Activated T-cell treated with anti-CD3 and anti-CD28 coated beads for 1 hour (primary cell): Measurements from ENCODE around the gene REX1BD.
"Not testable (repeated sequence)": the region's sequence is repeated elsewhere in the genome, so short reads cannot be mapped to it uniquely, and the experiment has no call there.

Experiments used
- DNase-seq: peaks from one replicate; pipeline ENCODE4 v3.0.0-alpha.2; 2020; ENCODE audit warnings: low read depth

Gene REX1BD

DNA sequence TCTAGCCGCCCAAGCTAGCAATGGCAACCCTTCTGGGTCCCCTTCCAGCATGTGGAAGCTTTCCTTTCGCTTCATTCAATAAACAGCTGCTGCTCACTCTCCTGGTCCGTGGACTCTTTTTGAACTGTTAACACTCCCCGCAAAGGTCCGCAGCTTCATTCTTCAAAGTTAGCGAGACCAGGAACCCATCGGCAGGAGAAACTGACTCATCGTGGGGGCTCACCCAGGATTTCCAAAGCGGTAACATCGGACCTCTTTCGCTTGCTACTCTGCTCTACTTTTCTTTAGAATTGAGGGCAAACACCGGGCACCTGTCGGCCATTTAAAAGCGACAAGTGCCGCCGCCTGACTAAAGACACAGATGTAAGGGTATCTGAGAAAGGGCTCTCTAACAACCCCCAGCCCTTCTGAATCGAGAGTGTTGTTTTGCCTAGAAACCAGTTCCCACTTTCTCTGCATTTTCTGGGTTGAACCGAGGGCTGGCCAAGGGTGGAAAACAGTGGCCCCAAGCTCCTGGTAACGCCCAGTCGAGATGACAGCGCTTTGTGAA lies 11.2 kb upstream of the REX1BD start:
- no peak for DNase-seq

DNA sequence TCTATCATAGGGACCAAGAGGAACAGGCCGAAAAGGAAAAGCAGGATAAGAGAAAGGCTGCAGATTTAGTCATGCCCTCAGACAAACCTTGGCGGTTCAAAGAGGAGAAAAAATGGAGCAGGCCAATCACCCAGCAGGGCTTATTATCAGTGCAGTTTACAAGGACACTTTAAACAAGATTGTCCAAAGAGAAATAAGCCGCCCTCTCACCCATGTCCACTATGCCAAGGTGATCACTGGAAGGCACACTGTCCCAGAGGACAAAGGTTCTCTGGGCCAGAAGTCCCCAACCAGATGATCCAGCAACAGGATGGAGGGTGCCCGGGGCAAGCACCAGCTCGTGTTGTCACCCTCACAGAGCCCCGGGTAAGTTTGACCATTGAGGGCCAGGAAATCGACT lies 8.3 kb upstream of the REX1BD start:
- no peak for DNase-seq

DNA sequence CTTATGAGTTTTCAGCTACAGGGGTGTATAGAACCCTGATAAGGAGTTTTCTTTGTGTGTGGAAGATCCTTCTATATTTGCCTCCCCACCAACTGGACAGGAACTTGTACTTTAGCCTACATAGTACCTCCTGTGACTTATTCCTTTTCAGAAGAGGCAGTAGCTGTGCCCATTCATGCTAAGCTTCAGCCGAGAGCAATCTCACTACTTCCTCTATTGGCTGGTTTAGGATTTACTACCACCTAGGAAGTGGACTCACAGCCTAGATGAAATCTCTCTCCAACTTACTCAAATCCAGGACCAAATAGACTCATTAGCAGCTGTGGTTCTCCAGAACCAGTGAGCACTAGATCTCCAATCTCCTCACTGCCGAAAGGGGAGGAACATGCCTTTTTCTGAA lies 2.3 kb upstream of the REX1BD start:
- no peak for DNase-seq

DNA sequence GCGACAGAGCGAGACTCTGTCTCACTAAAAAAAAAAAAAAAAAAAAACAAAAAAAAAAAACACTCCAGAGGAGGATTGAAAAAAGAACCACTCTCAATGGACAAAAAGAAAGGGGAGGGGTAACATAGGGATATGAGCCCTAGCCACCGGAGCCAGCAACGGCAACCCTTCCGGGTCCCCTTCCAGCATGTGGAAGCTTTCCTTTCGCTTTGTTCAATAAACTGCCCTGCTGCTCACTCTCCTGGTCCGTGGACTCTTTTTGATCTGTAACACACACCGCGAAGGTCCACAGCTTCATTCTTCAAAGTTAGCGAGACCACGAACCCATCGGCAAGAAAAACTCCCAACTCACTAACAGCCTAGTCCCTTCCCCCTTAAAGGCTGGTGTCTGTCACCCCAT lies 1.0 kb upstream of the REX1BD start:
- no peak for DNase-seq

DNA sequence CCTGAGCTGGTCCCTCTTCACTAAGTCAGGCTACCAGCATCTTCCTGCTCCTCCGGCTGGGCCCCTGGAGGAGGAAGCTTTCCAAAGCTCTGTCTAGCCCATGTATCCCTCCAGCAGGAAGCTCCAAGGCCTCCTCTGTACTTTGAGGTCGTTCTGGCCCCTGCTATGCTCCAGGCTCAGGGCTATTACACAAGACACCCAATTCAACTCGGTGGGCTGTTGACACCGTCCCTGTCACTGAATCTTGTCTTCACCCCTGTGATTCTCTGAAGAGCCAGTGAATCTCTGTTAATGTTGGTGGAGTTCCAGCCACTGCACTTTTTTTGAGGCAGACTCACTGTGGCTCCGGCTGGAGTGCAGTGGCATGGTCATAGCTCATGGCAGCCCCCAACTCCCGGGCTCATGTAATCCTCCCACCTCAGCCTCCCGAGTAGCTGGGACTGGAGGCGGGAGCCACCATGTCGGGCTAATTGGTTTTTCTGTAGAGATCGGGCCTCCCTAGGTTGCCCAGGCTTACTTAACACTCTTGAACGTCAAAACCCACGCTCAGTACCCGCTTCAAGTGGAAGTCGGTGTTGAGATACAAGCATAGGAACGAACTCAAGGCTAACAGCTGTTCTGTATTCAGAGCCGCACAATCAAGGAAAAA lies 512 bp upstream of the REX1BD start:
- DNase-seq, result no peak

DNA sequence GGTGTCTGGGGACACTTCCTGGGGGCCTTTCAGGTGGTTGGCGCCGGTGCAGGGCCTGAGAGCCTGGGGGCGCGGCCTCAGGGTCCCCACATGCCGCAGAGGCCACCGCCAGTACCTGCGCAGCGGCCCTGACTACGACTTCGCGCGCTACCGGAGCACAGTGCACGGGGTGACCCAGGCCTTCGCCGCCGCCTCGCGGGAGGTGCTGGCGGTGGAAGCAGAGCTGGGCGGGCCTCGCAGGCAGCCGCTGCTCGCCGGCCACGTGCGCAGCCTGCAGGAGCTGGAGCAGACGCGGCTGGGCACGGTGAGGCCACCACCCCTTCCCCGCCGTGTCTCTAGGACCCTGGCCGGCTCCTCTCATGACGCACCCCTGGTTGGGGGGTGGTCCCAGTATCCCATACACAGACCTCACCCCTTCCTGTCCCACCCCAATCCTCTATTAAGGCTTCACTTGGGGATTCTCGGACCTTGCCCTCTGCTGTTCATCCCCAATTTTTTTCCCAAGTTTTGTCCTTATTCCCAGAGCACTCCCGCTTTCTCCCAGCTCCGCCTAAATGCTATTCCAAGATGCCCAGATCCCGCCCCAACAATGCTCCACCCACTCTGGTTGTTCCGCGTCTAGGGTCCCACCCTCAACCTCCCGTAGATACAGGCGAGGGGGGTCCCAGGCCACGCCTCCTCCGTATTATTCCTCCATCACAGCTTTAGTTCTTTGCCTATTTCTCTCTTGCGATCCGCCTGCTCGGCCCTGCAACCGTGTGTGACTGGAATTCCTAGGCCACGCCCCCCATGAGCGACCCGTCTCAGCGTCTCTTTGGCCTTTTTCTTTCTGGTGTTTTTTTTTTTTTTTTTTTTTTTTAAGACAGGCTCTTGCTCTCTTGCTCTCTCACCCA lies 1.0 kb downstream of the REX1BD start:
- DNase-seq, result peak; percentile 54

DNA sequence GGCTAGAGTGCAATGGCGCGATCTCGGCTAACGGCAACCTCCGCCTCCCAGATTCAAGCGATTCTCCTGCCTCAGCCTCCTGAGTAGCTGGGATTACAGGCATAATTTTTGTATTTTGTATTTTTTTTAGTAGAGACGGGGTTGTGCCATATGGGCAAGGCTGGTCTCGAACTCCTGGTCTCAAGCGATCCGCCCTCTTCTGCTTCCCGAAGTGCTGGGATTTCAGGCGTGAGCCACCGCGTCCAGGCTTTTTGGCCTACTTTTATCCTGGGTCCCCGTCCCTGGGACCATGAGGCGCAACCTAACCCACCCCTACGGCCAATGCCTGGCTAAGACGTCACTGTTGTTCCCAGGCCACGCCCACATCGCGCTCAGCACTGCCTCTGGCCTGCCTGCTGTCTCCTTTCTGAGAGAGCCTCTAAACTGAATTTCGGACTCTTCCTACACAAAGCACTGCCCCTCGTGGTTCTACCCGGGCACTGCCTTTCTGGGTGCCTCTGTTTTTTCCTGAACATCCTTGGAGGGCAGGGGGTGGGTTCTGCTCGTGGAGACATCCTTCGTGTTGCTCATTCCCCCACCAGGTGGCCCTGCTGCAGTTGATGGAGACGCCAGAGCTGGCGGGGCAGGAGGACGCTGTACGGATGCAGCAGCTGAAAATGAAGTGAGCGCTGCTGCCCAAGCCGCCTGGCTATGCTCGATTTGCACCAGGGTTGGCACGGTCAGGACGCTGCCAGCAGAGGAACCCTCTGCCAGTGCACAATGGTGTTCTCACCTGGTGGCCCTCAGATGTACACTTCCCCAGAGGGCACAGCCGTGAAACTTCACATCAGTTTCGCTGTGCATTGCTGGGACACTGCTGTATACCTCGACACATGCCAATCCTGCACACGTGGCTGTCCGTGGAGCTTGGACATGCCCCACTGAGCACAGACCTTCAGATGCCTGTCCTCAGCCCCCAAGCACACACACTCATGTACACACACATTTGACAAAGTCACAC lies 2.0 kb downstream of the REX1BD start:
- DNase-seq, result no peak

DNA sequence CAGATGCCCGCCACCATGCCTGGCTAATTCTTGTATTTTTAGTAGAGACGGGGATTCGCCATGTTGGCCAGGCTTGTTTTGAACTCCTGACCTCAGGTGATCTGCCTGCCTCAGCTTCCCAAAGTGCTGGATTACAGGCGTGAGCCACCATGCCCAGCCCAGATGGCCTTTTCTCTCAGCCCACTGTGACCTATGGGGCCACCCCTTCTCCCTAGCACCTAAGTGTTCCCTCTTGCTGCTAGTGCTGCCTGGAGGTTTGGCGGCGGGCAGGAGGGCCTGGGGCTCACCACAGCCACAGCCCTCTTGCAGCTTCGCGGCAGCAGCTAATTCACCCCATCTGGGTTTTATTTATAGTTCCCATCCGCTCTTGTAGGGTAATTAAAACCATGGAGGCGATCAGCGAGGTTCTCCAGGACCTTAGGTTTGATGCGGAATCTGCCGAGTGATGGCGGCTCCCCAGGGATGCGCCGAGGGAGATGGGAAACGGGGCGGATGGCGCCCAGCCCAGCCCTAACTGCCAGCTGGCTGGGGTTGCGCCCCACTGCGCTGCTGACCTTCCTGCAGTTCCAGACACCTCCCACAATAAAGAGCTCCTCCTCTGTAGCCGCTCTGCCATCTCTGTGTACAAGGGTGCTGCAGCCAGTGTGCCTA lies 3.3 kb downstream of the REX1BD start:
- DNase-seq, result no peak

DNA sequence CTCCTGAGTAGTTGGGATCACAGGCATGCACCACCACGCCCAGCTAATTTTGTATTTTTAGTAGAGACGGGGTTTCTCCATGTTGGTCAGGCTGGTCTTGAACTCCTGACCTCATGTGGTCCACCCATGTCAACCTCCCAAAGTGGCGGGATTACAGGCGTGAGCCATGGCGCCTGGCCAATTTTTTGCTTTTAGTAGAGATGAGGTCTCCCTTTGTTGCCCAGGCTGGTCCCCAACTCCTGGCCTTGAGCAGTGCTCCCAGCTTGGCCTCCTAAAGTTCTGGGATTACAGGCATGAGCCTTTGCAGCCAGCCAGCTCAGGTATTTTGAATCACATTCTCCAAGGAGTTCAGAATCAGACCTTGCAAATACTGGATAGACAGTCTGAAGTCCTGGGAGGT lies 4.1 kb downstream of the REX1BD start:
- not testable (repeated sequence) for DNase-seq

DNA sequence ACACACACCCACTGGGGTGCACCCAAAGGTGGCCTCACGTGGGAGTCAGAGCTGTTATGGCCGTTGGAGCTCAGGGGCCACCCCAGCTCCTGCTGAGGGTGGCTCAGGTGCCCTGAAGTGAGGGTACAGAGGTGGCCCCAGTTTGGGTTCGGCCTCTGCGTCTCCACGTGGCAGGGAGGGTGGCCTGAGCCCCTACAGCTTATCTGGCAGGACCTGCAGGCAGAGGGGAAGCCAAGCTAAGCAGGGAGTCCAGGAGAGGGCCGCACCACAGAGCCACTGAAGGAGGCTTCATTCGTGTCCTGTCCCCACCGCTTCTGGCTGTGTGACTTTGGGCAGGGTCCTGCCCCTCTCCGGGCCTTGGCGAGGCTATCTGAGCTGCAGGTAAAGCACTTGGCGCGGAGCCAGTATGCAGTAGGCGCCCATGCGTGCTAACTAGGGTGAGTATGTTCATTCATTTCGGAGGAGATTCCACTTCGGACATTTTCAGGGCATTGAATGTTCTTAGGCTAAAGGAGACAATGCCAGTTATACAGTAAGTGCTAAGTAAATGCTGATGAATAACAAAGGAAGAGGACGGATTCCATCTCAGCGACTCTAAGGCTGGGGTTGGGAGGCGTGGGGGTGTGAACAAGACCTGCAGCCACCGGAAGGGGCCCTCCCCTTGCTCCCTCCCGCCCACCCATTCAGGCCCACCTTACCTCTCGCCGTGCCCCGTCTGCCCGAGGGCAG lies 4.9 kb downstream of the REX1BD start:
- no peak for DNase-seq

DNA sequence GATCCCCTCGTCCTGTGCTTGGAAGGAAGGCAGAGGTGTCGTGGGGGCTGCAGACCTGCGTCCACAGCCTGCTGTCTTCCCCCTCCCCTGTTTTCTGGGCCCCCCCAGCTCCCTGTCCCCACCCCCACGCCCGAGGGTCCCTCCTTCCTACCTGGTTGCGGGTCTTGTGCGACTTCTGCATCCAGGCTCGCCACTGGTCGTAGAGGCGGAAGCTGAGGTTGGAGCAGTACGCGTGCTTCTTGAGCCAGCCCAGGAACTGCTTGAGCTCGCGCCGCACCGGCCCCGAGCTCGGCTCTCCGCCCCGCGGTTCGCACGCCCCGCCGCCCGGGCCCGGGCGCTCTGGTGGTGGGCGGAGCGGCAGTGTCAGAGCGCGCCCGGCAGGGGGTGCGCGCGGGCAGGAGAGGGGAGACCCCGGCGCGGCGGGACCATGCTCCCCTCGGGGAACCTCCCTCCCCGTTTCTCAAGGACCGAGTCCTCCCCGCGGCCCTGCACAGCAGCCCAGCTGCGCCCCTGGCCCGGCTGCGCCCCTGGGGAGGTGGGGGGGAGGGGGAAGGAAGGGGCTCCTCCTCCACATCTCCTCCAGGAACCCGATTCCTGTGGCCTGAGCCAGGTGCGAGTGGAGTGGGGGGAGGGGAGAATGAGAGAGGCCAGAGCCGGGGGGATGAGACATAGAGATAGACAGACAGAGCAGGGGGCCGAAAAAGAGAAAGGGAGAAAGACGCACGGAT lies 5.7 kb downstream of the REX1BD start:
- peak; percentile 70 for DNase-seq

DNA sequence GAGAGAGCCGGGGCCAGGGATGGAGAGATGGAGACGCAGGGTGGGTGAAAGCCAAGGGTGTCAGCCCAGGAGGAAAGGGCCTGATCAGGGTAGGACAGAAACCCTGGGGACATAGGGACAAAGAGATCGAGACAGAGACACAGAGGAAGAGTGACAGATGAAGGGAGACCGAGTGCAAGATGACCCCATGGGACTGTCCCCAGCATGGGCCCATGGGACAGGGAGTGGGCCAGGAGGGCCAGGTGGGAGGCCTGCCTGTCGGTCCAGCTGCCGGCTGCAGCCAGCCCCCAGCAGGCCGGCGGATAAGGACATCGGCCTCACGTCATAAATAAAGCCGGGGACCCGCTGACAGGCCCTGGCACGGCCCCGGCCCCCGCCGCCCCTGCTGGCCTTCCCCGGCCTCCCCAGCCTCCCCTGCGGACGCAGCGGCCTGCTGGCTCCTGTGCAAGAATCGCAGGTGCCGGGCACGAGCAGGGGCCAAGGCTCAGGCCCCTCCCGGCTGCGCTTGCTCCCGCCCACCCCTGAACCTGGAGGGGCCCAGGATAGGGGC lies 6.3 kb downstream of the REX1BD start:
- no peak for DNase-seq

DNA sequence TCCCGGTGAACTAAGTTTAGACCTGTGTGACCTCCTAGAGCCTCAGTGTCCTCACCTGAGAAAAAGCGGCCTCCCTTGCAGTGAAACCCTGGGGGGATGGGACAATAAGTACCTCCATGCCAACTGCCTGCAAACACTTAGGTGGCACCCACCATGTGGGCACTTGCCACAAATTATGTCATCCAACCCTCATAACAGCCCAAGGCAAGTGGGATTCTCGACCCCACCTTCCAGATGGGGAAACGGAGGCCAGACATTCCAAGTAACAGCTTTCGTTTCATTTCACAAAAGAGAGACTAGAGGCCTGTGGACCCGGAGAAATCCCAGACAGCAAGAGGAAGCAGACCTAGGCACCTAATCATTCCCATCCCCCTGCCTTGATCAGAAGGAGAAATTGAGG lies 6.9 kb downstream of the REX1BD start:
- DNase-seq, result no peak

DNA sequence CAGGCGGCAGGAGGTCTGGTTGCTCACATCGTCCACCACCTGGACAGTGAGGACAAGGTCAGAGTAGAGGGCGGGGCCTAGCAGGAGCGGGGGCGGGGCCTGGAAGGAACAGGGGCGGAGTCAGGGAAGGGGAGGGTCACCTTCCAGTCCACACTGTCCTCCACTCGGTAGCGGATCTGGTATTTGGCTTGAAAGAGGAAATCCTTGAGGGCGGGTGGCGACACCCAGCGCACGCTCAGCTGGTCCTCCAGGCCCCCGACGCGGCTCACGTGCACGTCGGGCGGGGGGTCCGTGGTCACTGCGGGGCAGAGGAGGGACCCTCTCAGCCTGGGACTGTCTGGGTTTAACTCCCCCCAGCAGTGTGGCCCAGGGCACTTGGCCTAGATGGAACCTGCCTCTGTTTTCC lies 8.2 kb downstream of the REX1BD start:
- DNase-seq, result no peak

DNA sequence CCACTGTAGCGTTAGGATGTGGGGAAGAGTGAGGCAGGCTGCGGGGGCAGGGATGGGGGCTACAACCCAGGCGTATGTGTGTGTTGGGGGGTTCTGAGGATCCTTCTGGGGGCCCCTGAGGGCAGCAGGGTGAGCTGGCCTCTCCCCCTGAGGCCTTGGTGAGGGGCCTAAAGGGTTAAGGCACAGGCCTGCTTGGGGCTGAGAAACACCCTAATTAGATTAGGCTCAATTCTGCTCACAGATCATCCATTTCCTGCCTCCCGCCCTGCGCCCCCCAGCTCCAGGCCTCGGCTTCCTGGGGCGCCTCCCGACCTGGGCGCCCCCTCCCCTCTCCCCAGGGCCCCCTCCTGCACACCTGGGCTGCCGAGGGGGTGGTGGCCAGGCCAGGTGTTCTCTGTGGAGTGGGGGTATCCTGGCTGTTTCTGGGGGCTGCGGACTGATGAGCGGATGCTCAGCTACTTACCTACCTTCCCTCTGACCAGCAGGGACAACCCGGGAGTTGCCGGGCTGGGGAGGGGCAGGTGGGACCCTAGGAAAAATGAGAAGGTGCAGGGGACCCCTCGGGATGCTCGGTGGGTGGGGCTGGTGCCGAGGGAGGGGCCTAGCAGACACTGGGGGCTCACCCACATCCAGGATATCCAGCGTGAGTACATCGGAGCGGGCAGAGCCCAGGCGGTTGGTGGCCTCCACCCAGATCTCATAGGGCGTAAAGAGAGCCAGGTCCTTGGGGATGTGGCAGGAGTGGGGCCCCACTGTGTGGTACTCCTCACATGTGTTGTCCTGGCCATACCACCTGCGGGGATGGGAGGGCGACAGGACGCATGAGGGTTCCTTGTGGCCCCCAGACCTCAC lies 9.4 kb downstream of the REX1BD start:
- no peak for DNase-seq

DNA sequence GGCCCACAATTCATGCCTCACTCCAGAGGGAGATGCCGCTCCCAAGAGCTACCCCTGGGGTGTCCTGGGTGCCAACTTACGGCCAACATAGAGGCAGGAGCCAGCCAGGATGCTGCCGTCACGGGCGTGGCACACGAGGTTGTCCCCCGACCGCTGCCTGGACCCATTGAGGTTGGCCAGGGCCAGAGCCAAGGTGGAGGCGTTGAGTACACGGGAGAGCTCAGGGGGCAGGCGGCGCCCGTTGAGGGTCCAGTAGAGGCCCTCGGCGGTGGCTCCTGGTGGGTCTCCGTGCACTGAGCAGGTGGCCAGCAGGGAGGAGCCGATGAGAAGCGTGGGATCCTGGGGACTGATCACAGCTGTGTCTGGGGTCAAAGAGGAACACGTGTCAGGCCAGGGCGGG lies 10.9 kb downstream of the REX1BD start:
- DNase-seq, result no peak

DNA sequence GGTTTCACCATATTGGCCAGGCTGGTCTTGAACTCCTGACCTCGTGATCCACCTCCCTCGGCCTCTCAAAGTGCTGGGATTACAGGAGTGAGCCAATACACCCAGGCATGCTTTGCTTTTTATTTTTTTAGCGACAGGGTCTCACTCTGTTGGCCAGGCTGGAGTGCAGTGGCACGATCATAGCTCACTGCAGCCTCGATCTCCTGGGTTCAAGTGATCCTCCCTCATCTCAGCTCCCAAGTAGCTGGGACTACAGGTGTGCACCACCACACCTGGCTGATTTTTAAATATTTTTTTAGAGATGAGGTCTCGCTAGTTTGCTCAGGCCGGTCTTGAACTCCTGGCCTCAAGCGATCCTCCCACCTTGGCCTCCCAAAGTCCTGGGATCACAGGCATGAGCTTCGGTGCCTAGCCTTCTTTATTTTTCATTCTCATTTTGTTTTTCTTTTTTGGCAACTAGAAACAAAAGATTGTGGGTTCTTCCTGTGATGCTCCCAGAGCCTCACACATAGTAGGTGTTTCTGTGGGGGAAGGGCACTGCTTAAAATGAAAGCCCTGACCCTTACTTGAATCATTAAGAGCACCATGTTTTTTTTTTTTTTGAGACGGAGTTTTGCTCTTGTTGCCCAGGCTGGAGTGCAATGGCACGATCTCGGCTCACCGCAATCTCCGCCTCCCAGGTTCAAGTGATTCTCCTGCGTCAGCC lies 12.2 kb downstream of the REX1BD start:
- not testable (repeated sequence) for DNase-seq

DNA sequence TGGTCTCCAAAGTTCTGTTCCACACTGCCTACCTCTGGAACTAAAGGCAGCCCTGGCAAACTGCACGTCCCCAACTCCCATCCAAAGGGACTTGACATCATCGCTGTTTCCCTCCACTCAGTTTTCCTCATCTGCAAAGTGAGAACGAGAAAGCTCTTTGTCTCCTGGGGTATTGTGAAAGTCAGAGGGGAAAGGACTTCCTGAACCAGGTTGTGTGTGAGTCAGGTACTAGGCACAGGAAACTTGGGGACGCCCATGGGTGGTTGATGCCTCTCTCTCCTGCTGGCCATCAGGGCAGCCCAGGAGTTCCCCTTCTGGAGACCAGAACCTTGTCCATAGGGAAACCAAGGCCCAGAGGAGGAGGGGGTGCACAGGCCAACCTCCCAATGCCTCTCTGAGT lies 13.3 kb downstream of the REX1BD start:
- no peak for DNase-seq
